Measurements from ENCODE around the gene NR2C2AP. TPM values are rescaled to one million over a fixed set of nuclear protein-coding genes. Genes with fewer than 3 reads are reported as not detected.

The NR2C2AP gene
- total and polyA plus RNA-seq, 2 of the 13 experiments (the other 11 are each of a cell fraction or from before 2014, with no cell fraction given) = 12.2 to 26.8 TPM

DNA sequence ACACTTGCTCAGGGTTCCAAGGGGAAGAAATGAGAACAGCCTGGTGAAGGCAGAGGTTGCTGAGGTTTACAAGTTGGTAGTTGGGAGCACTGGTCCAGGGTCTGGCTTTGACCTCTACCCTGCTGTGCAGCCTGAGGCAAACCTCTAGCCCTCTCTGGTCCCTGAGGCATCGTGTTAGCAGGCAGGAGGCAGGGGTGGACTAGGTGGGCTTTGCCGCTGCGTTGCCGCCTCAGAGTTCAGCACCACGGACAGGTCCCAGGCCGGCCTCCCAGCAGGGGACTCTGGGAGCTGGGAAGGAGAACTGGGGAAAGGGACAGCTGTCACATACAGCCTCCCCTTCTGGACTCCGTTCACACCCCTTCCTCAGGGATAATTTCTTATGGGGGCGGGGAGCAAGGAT lies 11.7 kb upstream of the NR2C2AP start (continued):
- TF ChIP-seq, protein P1, sequence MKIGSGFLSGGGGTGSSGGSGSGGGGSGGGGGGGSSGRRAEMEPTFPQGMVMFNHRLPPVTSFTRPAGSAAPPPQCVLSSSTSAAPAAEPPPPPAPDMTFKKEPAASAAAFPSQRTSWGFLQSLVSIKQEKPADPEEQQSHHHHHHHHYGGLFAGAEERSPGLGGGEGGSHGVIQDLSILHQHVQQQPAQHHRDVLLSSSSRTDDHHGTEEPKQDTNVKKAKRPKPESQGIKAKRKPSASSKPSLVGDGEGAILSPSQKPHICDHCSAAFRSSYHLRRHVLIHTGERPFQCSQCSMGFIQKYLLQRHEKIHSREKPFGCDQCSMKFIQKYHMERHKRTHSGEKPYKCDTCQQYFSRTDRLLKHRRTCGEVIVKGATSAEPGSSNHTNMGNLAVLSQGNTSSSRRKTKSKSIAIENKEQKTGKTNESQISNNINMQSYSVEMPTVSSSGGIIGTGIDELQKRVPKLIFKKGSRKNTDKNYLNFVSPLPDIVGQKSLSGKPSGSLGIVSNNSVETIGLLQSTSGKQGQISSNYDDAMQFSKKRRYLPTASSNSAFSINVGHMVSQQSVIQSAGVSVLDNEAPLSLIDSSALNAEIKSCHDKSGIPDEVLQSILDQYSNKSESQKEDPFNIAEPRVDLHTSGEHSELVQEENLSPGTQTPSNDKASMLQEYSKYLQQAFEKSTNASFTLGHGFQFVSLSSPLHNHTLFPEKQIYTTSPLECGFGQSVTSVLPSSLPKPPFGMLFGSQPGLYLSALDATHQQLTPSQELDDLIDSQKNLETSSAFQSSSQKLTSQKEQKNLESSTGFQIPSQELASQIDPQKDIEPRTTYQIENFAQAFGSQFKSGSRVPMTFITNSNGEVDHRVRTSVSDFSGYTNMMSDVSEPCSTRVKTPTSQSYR (CRISPR knock-in tag; IDR thresholded peaks at IDR 0.05; ENCODE audit: borderline replicate concordance) = peak; percentile 66; the same call in 1 of the 2 replicates
- TF ChIP-seq ZNF816 (CRISPR knock-in tag; IDR thresholded peaks at IDR 0.05; ENCODE audit: borderline replicate concordance) (no peak), HES4 (CRISPR knock-in tag; IDR thresholded peaks at IDR 0.05; ENCODE audit: borderline replicate concordance) (peak; percentile 93), ZNF616 (CRISPR knock-in tag; IDR thresholded peaks at IDR 0.05; ENCODE audit: low read depth) (no peak; the same call in 1 of the 2 replicates), ZSCAN21 (CRISPR knock-in tag; IDR thresholded peaks at IDR 0.05; ENCODE audit: borderline replicate concordance) (0 out of 2 replicates have a peak, but pooled peaks have one; percentile 58), THYN1 (CRISPR knock-in tag; IDR thresholded peaks at IDR 0.05; ENCODE audit: borderline replicate concordance, low read depth) (no peak), ZNF552 (CRISPR knock-in tag; IDR thresholded peaks at IDR 0.05; ENCODE audit: borderline replicate concordance) (no peak), ZNF839 (CRISPR knock-in tag; IDR thresholded peaks at IDR 0.05; ENCODE audit: borderline replicate concordance) (no peak), ZNF674 (CRISPR knock-in tag; IDR thresholded peaks at IDR 0.05; ENCODE audit: low read depth) (no peak), ZFX (CRISPR knock-in tag; IDR thresholded peaks at IDR 0.05; ENCODE audit: low read depth) (no peak), MED1 (CRISPR knock-in tag; IDR thresholded peaks at IDR 0.05) (peak; percentile 46)
- TF ChIP-seq, protein P2, sequence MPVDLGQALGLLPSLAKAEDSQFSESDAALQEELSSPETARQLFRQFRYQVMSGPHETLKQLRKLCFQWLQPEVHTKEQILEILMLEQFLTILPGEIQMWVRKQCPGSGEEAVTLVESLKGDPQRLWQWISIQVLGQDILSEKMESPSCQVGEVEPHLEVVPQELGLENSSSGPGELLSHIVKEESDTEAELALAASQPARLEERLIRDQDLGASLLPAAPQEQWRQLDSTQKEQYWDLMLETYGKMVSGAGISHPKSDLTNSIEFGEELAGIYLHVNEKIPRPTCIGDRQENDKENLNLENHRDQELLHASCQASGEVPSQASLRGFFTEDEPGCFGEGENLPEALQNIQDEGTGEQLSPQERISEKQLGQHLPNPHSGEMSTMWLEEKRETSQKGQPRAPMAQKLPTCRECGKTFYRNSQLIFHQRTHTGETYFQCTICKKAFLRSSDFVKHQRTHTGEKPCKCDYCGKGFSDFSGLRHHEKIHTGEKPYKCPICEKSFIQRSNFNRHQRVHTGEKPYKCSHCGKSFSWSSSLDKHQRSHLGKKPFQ (CRISPR knock-in tag; IDR thresholded peaks at IDR 0.05; ENCODE audit: insufficient replicate concordance) = no peak
- TF ChIP-seq, protein P3, sequence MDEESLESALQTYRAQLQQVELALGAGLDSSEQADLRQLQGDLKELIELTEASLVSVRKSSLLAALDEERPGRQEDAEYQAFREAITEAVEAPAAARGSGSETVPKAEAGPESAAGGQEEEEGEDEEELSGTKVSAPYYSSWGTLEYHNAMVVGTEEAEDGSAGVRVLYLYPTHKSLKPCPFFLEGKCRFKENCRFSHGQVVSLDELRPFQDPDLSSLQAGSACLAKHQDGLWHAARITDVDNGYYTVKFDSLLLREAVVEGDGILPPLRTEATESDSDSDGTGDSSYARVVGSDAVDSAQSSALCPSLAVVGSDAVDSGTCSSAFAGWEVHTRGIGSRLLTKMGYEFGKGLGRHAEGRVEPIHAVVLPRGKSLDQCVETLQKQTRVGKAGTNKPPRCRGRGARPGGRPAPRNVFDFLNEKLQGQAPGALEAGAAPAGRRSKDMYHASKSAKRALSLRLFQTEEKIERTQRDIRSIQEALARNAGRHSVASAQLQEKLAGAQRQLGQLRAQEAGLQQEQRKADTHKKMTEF (CRISPR knock-in tag; IDR thresholded peaks at IDR 0.05) = peak; percentile 23; the same call in 1 of the 2 replicates
- TF ChIP-seq, protein P4, sequence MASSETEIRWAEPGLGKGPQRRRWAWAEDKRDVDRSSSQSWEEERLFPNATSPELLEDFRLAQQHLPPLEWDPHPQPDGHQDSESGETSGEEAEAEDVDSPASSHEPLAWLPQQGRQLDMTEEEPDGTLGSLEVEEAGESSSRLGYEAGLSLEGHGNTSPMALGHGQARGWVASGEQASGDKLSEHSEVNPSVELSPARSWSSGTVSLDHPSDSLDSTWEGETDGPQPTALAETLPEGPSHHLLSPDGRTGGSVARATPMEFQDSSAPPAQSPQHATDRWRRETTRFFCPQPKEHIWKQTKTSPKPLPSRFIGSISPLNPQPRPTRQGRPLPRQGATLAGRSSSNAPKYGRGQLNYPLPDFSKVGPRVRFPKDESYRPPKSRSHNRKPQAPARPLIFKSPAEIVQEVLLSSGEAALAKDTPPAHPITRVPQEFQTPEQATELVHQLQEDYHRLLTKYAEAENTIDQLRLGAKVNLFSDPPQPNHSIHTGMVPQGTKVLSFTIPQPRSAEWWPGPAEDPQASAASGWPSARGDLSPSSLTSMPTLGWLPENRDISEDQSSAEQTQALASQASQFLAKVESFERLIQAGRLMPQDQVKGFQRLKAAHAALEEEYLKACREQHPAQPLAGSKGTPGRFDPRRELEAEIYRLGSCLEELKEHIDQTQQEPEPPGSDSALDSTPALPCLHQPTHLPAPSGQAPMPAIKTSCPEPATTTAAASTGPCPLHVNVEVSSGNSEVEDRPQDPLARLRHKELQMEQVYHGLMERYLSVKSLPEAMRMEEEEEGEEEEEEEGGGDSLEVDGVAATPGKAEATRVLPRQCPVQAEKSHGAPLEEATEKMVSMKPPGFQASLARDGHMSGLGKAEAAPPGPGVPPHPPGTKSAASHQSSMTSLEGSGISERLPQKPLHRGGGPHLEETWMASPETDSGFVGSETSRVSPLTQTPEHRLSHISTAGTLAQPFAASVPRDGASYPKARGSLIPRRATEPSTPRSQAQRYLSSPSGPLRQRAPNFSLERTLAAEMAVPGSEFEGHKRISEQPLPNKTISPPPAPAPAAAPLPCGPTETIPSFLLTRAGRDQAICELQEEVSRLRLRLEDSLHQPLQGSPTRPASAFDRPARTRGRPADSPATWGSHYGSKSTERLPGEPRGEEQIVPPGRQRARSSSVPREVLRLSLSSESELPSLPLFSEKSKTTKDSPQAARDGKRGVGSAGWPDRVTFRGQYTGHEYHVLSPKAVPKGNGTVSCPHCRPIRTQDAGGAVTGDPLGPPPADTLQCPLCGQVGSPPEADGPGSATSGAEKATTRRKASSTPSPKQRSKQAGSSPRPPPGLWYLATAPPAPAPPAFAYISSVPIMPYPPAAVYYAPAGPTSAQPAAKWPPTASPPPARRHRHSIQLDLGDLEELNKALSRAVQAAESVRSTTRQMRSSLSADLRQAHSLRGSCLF (CRISPR knock-in tag; IDR thresholded peaks at IDR 0.05; ENCODE audit: borderline replicate concordance) = 0 out of 2 replicates have a peak, but pooled peaks have one; percentile 65
- TF ChIP-seq, protein P5, sequence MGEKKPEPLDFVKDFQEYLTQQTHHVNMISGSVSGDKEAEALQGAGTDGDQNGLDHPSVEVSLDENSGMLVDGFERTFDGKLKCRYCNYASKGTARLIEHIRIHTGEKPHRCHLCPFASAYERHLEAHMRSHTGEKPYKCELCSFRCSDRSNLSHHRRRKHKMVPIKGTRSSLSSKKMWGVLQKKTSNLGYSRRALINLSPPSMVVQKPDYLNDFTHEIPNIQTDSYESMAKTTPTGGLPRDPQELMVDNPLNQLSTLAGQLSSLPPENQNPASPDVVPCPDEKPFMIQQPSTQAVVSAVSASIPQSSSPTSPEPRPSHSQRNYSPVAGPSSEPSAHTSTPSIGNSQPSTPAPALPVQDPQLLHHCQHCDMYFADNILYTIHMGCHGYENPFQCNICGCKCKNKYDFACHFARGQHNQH (CRISPR knock-in tag; IDR thresholded peaks at IDR 0.05) = peak; percentile 58; the same call in 1 of the 2 replicates
- TF ChIP-seq, protein P6, sequence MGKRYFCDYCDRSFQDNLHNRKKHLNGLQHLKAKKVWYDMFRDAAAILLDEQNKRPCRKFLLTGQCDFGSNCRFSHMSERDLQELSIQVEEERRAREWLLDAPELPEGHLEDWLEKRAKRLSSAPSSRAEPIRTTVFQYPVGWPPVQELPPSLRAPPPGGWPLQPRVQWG (CRISPR knock-in tag; IDR thresholded peaks at IDR 0.05; ENCODE audit: borderline replicate concordance, low read depth) = no peak

Measured in HepG2 (cell line).